Lower lobe of right lung (tissue), 2 donors: ENCODE measurements around the gene PNMA8C. TPM values are rescaled to one million over a fixed set of nuclear protein-coding genes. Genes with fewer than 3 reads are reported as not detected.
A peak's percentile ranks its signal among the peaks of the same experiment; 100 is the strongest.
"Not testable (repeated sequence)": the region's sequence is repeated elsewhere in the genome, so short reads cannot be mapped to it uniquely, and the experiment has no call there.

Experiments used
- ATAC-seq, 2 donors: fragments of 200-7000 bp; cut with Tn5 transposase; one replicate each; pipeline ENCODE4 v1.9.1; 2020 to 2022; ENCODE audit warnings: mild to moderate bottlenecking in 2 of 2, moderate library complexity in 2 of 2
- DNase-seq: peaks from one replicate; pipeline ENCODE4 v3.0.0-alpha.2; 2020
- H3K27ac ChIP-seq: fragments of 200-600 bp; one replicate; pipeline ENCODE4 v1.8.0; 2022
- H3K27me3 ChIP-seq: fragments of 200-600 bp; one replicate; pipeline ENCODE4 v1.8.0; 2022; ENCODE audit warnings: low read depth
- H3K36me3 ChIP-seq: fragments of 200-600 bp; one replicate; pipeline ENCODE4 v1.8.0; 2022; ENCODE audit warnings: mild to moderate bottlenecking
- H3K4me1 ChIP-seq: fragments of 200-600 bp; one replicate; pipeline ENCODE4 v1.8.0; 2022
- H3K4me3 ChIP-seq: fragments of 200-600 bp; one replicate; pipeline ENCODE4 v1.8.0; 2022; ENCODE audit warnings: mild to moderate bottlenecking
- H3K9me3 ChIP-seq: fragments of 200-600 bp; one replicate; pipeline ENCODE4 v1.8.0; 2022
- CTCF ChIP-seq: fragments of 200-600 bp; IDR thresholded peaks from one replicate; pipeline ENCODE4 v1.8.0; 2022; ENCODE audit warnings: antibody characterized with exemption, mild to moderate bottlenecking
- intact Hi-C: fragments of 100-400 bp; cut with DNase I; formaldehyde crosslinking; loops from one replicate; pipeline ENCODE4 v1.11.0; 2022
- total RNA-seq: library from RNA; stranded (reverse); fragmentation: NEBNext Ultra II Directional; extraction: Animal tissue kit (Norgen Biotek cat#: 25700); gene quantifications from one replicate; pipeline ENCODE4 v1.2.1, GENCODE V29; 2021
- donor health status: DM: no; HTN: yes; CAD: no; lungs with severe emphysema.

PNMA8C gene
- total RNA-seq, 1 donor from 2014 or later = 0.18 TPM

- peak; percentile 51 to 73 for ATAC-seq
- Histone ChIP-seq H3K27ac (no peak overlapping the region), H3K9me3 (no peaks in the 10 kb centered on the region)
Measured at GRCh38 chr19:46426035-46426505, 2.7 kb downstream of the PNMA8C start.

GRCh38 chr19:46423188-46423587, 5.5 kb downstream of the PNMA8C start:
- Histone ChIP-seq H3K4me1 (peaks cover 9% of the 10 kb centered on the region), H3K36me3 (no peaks in the 10 kb centered on the region), H3K9me3 (no peaks in the 10 kb centered on the region), H3K27ac (no peak overlapping the region), H3K4me3 (no peak overlapping the region), H3K27me3 (peaks cover 27% of the 10 kb centered on the region)
- intact Hi-C loops = no loop called here
- DNase-seq (peak; percentile 3), ATAC-seq (no peak)
- TF ChIP-seq CTCF = no peak

More at GRCh38 chr19:46426035-46426505, 2.7 kb downstream of the PNMA8C start:
- Histone ChIP-seq H3K36me3 (no peaks in the 10 kb centered on the region), H3K27me3 (peaks cover 41% of the 10 kb centered on the region), H3K4me3 (peak overlapping the region; percentile 60), H3K4me1 (peaks cover 9% of the 10 kb centered on the region)
- intact Hi-C loops = no loop called here
- no peak for DNase-seq
- TF ChIP-seq CTCF = no peak

GRCh38 chr19:46422344-46422743, 6.4 kb downstream of the PNMA8C start:
- H3K27ac ChIP-seq = no peak overlapping the region
- no peaks in the 10 kb centered on the region for H3K36me3 ChIP-seq
- peaks cover 9% of the 10 kb centered on the region for H3K4me1 ChIP-seq
- peak; percentile 1 for DNase-seq
- ATAC-seq = no peak
- intact Hi-C loops = no loop called here
- H3K27me3 ChIP-seq = peaks cover 21% of the 10 kb centered on the region
- TF ChIP-seq CTCF = no peak
- no peaks in the 10 kb centered on the region for H3K9me3 ChIP-seq
- no peak overlapping the region for H3K4me3 ChIP-seq

GRCh38 chr19:46420056-46420455, 8.7 kb downstream of the PNMA8C start:
- intact Hi-C loops = no loop called here
- peaks cover 14% of the 10 kb centered on the region for H3K4me1 ChIP-seq
- H3K36me3 ChIP-seq = no peaks in the 10 kb centered on the region
- no peaks in the 10 kb centered on the region for H3K9me3 ChIP-seq
- no peak for DNase-seq
- no peak overlapping the region for H3K4me3 ChIP-seq
- H3K27ac ChIP-seq = no peak overlapping the region
- TF ChIP-seq CTCF = no peak
- H3K27me3 ChIP-seq = peaks cover 29% of the 10 kb centered on the region
- ATAC-seq = no peak

GRCh38 chr19:46415804-46416709, 12.7 kb downstream of the PNMA8C start:
- Histone ChIP-seq H3K27me3 (peaks cover 60% of the 10 kb centered on the region), H3K4me3 (peak overlapping the region; percentile 37), H3K4me1 (peaks cover 18% of the 10 kb centered on the region)
- intact Hi-C loops, H3K27ac ChIP-seq, H3K9me3 ChIP-seq, H3K36me3 ChIP-seq: not testable (repeated sequence)
- DNase-seq = peak; percentile 89
- ATAC-seq = peak; percentile 76 to 78

- H3K36me3 ChIP-seq, ATAC-seq, H3K4me3 ChIP-seq, intact Hi-C loops, H3K9me3 ChIP-seq, H3K27ac ChIP-seq: not testable (repeated sequence)
- peaks cover 18% of the 10 kb centered on the region for H3K4me1 ChIP-seq
- peaks cover 68% of the 10 kb centered on the region for H3K27me3 ChIP-seq
- DNase-seq = peak; percentile 29
Measured at GRCh38 chr19:46414899-46415298, 13.8 kb downstream of the PNMA8C start.
